HL-60/S4 (cell line): Measurements from ENCODE around the gene ANKHD1.

Experiments used
- in situ Hi-C: fragments of 300-500 bp; cut with MboI; formaldehyde crosslinking; loops from 2 replicates; pipeline ENCODE4 v1.14.3; 2022; ENCODE audit warnings: low sequenced_read_pairs

The ANKHD1 gene

GRCh38 chr5:140576776-140577201 is 175.2 kb downstream of the ANKHD1 start:
- in situ Hi-C loops: loop anchor here (10.0 kb wide), 1 partner anchor 58 kb away; the partner anchor contains the start of genes CD14 and TMCO6

DNA sequence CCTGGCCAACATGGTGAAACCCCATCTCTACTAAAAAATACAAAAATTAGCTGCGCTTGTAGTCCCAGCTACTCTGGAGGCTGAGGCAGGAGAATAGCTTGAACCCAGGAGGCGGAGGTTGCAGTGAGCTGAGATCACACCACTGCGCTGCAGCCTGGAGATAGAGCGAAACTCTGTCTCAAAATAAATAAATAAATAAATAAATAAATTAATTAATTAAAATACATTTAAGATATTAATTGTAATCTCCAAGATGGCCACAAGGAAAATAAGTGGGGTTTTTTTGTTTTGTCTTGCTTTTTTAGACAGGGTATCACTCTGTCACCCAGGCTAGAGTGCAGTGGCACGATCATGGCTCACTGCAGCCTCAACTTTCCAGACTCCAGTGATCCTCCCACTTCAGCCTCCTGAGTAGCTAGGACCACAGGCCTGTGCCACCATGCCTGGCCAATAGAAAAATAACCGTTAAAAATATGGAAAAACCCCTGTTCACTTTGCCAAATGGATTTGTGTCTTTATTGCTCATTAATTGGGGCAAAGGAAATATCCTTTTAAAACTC is 177.6 kb downstream of the ANKHD1 start:
- in situ Hi-C loops: loop anchor here (10.0 kb wide), 1 partner anchor 56 kb away; the partner anchor contains the start of genes CD14 and TMCO6

GRCh38 chr5:140587495-140587894 is 185.9 kb downstream of the ANKHD1 start:
- in situ Hi-C loops: no loop called here

DNA sequence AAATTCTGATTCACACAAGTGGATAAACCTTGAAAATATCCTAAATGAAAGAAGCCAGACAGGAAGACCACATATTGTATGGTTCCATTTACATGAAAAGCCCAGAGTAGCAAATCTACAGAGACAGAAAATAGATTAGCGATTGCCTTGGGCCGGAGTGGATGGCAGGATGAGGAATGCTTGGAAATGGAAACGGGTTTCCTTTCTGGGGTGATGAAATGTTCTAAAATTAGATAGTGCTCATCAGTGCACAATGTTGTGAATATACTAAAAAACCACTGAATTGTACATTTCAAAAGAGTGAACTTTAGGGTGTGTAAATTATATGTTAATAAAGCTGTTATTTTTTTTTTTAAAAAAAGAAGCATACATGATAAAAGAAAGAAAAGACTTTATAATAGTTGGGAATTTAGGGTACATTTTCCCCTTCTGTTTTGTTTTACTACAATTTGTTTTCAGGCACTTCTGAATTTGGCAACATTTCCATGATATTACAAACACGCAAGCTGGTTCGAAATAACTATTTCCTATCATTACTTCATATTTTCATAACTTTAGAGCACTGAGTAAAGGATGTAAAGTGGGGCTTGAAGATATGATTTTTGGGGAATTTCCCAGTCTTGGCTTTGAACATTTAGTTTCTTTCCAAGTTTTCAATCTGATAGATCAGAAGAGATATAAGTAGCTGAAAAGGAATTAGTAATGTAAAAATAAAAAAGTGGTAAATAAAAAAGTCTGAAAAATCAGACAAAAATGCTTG is 186.9 kb downstream of the ANKHD1 start:
- in situ Hi-C loops: no loop called here
